Keratinocyte (primary cell): ENCODE results near the gene GP1BB. TPM values are rescaled to one million over a fixed set of nuclear protein-coding genes. Genes with fewer than 3 reads are reported as not detected.

Experiments
- DNase-seq: peaks from one replicate; pipeline ENCODE4 v3.0.0-alpha.2; 2011; ENCODE audit warnings: low read depth, missing footprints, low spot score
- FAIRE-seq: peaks from 2 replicates; lab custom pipeline; 2011; peaks lifted over from hg19 to GRCh38; lab: Jason Lieb, UNC
- H2AFZ ChIP-seq: 2 replicates; pipeline ENCODE4 v1.6.0; 2012; ENCODE audit warnings: low read length, control low read depth, inconsistent platforms; ENCODE audit not compliant: control insufficient read depth
- H3K27ac ChIP-seq: 2 replicates; pipeline ENCODE4 v1.5.1; 2011; ENCODE audit warnings: low read length; ENCODE audit not compliant: control insufficient read depth, insufficient read depth
- H3K27me3 ChIP-seq: 3 replicates; pipeline ENCODE4 v1.6.0; 2011; ENCODE audit warnings: low read length; ENCODE audit not compliant: control insufficient read depth, insufficient read depth; ENCODE audit errors: extremely low read depth
- H3K36me3 ChIP-seq, 2 experiments: 2 replicates in 1 of 2; 3 replicates in 1 of 2; pipeline ENCODE4 v1.5.1; 2011; ENCODE audit warnings: low read length in 2 of 2, mild to moderate bottlenecking in 1 of 2; ENCODE audit not compliant: control insufficient read depth in 2 of 2, insufficient read depth in 2 of 2; ENCODE audit errors: extremely low read depth in 1 of 2
- H3K4me1 ChIP-seq: 3 replicates; pipeline ENCODE4 v1.5.1; 2011; ENCODE audit warnings: low read length; ENCODE audit not compliant: control insufficient read depth, insufficient read depth; ENCODE audit errors: extremely low read depth
- H3K4me2 ChIP-seq: 3 replicates; pipeline ENCODE4 v1.6.0; 2011; ENCODE audit warnings: low read depth, low read length; ENCODE audit not compliant: control insufficient read depth, insufficient read depth; ENCODE audit errors: extremely low read depth
- H3K4me3 ChIP-seq, 3 experiments: fragments of 200-600 bp in 1 of 3; sonication (generic) in 1 of 3; 2 replicates in 2 of 3; 3 replicates in 1 of 3; pipeline ENCODE4 v1.5.1; 2011 to 2016; ENCODE audit warnings: low read length in 3 of 3, mild to moderate bottlenecking in 3 of 3, control low read depth in 2 of 3, inconsistent platforms in 1 of 3, low read depth in 1 of 3, mixed read lengths in 1 of 3, mixed run types in 1 of 3, moderate library complexity in 1 of 3; ENCODE audit not compliant: control insufficient read depth in 2 of 3, insufficient read depth in 2 of 3; ENCODE audit errors: extremely low read depth in 1 of 3
- H3K79me2 ChIP-seq: 2 replicates; pipeline ENCODE4 v1.6.0; 2012; ENCODE audit warnings: low read length; ENCODE audit not compliant: control insufficient read depth, insufficient read depth
- H3K9ac ChIP-seq: 3 replicates; pipeline ENCODE4 v1.6.0; 2011; ENCODE audit warnings: low read length; ENCODE audit not compliant: control insufficient read depth, insufficient read depth; ENCODE audit errors: extremely low read depth
- H3K9me1 ChIP-seq: 3 replicates; pipeline ENCODE4 v1.6.0; 2011; ENCODE audit warnings: low read length; ENCODE audit not compliant: control insufficient read depth, insufficient read depth; ENCODE audit errors: extremely low read depth
- H3K9me3 ChIP-seq: 2 replicates; pipeline ENCODE4 v1.5.1; 2012; ENCODE audit warnings: low read depth, low read length; ENCODE audit not compliant: control insufficient read depth
- H4K20me1 ChIP-seq: 3 replicates; pipeline ENCODE4 v1.6.0; 2011; ENCODE audit warnings: low read length; ENCODE audit not compliant: control insufficient read depth, insufficient read depth; ENCODE audit errors: extremely low read depth
- CTCF ChIP-seq, 3 experiments: IDR thresholded peaks in 1 of 3; conservative IDR thresholded peaks in 1 of 3; optimal IDR thresholded peaks in 1 of 3; 2 replicates in 2 of 3; 3 replicates in 1 of 3; pipeline versions ENCODE3 to v1.5.1; 2011; ENCODE audit warnings: low read length in 3 of 3, mild to moderate bottlenecking in 3 of 3, moderate library complexity in 2 of 3, control low read depth in 1 of 3, inconsistent platforms in 1 of 3; ENCODE audit not compliant: insufficient read depth in 2 of 3; ENCODE audit errors: extremely low read depth in 1 of 3
- EZH2 ChIP-seq: IDR thresholded peaks from one replicate; pipeline ENCODE4 v1.6.1; 2012; ENCODE audit warnings: inconsistent platforms, mild to moderate bottlenecking, low read length, moderate library complexity
- dilution Hi-C: fragments of 300-500 bp; cut with MboI; formaldehyde crosslinking; loops from one replicate; pipeline ENCODE4 v1.7.0; 2020; ENCODE audit warnings: low sequenced_read_pairs; ENCODE audit not compliant: extremely low pct_ligation_motif_present
- polyA plus RNA-seq, 5 experiments: library from polyadenylated mRNA; depleted of rRNA in 3 of 5; stranded (reverse) in 3 of 5; stranded (forward) in 1 of 5; unstranded in 1 of 5; fragments of >200 nt; gene quantifications; 1 replicate in 1 of 5; 2 replicates in 3 of 5; 3 replicates in 1 of 5; pipeline versions ENCODE4 v1.2.1 to v1.2.3, GENCODE V29; 2011 to 2012; ENCODE audit warnings: missing spikeins in 2 of 5, low read depth in 1 of 5, low replicate concordance in 1 of 5

Gene GP1BB
- polyA plus RNA-seq, 1 donor (not counting 4 experiments of a cell fraction or from before 2014, with no cell fraction given): 0.05 TPM

DNA sequence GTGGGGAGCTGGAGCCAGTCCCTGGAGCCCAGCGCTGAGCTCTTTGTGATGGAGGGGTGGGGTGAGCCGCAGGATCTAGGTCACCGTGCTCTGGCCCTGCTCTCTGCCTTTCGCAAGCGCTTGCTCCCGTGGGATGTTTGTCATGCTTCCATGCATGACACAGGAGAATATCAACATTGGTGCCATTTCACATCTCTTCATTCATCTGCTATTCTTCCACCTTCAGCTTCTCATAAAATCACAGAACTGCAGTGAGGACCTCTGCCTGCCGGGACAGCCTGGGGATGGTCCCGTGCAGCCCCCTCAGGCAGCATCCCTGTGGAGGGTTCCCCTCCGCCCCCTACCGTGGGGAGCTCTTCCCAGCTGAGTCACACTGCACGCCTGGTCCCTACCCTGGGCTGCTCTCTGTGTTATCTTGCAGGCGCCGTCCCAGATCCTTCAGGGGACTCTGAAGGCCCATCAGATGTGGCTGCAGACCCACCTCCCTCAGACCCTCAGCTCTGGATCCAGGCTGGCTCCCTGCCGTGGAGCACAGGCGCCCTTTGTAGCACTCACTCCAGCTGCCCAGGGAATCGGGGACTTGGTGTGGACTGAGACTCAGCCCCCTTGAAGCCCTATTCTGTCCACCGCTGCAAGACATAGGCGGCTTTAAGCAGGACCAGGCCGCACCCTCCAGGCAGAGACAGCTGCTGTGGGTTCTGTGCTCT is 14.1 kb upstream of the GP1BB start:
- H3K79me2 ChIP-seq: no peaks in the 10 kb centered on the region
- H3K4me2 ChIP-seq: no peak overlapping the region
- no peaks in the 10 kb centered on the region for H3K9me3 ChIP-seq
- DNase-seq (no peak), FAIRE-seq (no peak)
- H3K9ac ChIP-seq: no peak overlapping the region
- no peak overlapping the region for H3K27ac ChIP-seq
- H3K4me3 ChIP-seq: no peak overlapping the region
- H3K9me1 ChIP-seq: no peaks in the 10 kb centered on the region
- dilution Hi-C loops: no loop called here
- no peaks in the 10 kb centered on the region for H3K36me3 ChIP-seq
- TF ChIP-seq CTCF (optimal IDR thresholded peaks at IDR 0.05 in 1 of 3, IDR thresholded peaks at IDR 0.05 in 1 of 3, conservative IDR thresholded peaks at IDR 0.05 in 1 of 3; ENCODE audit: extremely low read depth in 1 of 3, insufficient read depth in 2 of 3, low read length in 3 of 3) (no peak), EZH2 (no peak)
- H3K4me1 ChIP-seq: no peaks in the 10 kb centered on the region
- peaks cover 45% of the 10 kb centered on the region for H3K27me3 ChIP-seq
- H4K20me1 ChIP-seq: no peaks in the 10 kb centered on the region
- no peak overlapping the region for H2AFZ ChIP-seq

- TF ChIP-seq EZH2 (no peak), CTCF (optimal IDR thresholded peaks at IDR 0.05 in 1 of 3, IDR thresholded peaks at IDR 0.05 in 1 of 3, conservative IDR thresholded peaks at IDR 0.05 in 1 of 3; ENCODE audit: extremely low read depth in 1 of 3, insufficient read depth in 2 of 3, low read length in 3 of 3) (no peak)
- DNase-seq (no peak), FAIRE-seq (no peak)
- Histone ChIP-seq H3K4me3 (no peak overlapping the region), H3K4me1 (peaks cover 4% of the 10 kb centered on the region), H2AFZ (no peak overlapping the region), H3K9ac (no peak overlapping the region), H3K4me2 (no peak overlapping the region), H3K9me1 (no peaks in the 10 kb centered on the region), H4K20me1 (no peaks in the 10 kb centered on the region), H3K27me3 (peaks cover 45% of the 10 kb centered on the region), H3K27ac (no peak overlapping the region), H3K36me3 (no peaks in the 10 kb centered on the region), H3K9me3 (no peaks in the 10 kb centered on the region), H3K79me2 (no peaks in the 10 kb centered on the region)
- dilution Hi-C loops: no loop called here
Measured at GRCh38 chr22:19710020-19710768, 13.1 kb upstream of the GP1BB start.
